ENCODE measurements around the gene SH2D3C.
A peak's percentile ranks its signal among the peaks of the same experiment; 100 is the strongest.

DNA sequence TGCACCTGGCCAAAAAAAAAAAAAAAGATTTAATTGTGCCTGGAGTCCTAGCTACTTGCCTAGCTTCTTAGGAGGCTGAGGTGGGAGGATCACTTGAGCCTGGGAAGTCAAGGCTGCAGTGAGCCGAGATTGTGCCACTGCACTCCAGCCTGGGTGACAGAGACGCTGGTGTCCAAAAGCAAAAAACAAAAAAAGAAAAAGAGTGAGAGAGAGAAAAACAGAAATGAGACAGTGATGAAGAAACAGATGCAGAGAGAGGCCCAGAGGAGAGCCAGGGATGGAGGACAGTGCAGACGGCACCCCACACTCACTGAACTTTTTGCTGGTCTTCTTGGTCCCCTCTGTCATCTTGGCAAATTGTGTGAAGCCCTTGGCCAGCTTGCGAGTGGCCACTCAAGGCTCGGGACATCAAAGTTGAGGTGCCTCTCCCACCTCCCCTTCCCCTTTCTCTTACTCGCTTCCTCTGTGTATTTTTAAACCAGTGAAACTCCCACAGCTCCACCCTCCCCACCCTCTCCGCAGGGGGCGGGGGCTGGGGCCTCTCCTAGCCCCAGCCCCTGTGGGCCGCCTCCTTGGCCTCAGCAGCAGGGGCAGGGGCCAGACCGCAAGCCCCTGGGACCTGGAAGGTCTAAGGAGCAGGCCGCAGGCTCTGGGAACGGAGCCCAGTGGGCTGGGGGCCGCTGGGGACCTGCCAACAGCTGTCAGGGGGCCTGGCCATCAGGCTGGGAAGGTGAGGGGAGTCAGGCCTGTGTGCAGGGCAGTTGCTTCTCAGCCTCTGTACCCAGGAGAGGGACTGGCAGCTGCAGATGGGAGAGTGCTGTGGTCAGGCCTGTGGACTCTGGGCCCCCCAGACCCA is at the start of gene SH2D3C:
- TF ChIP-seq, protein P1, sequence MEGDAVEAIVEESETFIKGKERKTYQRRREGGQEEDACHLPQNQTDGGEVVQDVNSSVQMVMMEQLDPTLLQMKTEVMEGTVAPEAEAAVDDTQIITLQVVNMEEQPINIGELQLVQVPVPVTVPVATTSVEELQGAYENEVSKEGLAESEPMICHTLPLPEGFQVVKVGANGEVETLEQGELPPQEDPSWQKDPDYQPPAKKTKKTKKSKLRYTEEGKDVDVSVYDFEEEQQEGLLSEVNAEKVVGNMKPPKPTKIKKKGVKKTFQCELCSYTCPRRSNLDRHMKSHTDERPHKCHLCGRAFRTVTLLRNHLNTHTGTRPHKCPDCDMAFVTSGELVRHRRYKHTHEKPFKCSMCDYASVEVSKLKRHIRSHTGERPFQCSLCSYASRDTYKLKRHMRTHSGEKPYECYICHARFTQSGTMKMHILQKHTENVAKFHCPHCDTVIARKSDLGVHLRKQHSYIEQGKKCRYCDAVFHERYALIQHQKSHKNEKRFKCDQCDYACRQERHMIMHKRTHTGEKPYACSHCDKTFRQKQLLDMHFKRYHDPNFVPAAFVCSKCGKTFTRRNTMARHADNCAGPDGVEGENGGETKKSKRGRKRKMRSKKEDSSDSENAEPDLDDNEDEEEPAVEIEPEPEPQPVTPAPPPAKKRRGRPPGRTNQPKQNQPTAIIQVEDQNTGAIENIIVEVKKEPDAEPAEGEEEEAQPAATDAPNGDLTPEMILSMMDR (IDR thresholded peaks at IDR 0.05), result no peak
- peak in 1 of 4 donors; percentile 42 for TF ChIP-seq POLR2A (IDR thresholded peaks at IDR 0.05)
